HepG2 (cell line): ENCODE results near the gene NDUFS4. TPM values are rescaled to one million over a fixed set of nuclear protein-coding genes. Genes with fewer than 3 reads are reported as not detected.

ENCODE experiments used
- ATAC-seq: fragments of 200-7000 bp; cut with Tn5 transposase; 3 replicates; pipeline ENCODE4 v1.9.1; 2020; ENCODE audit warnings: mild to moderate bottlenecking, moderate library complexity
- BruUV-seq: library from RNA; stranded (reverse); fragments of 400-500 nt; replicated peaks from 2 replicates; lab custom pipeline; 2021; lab: Mats Ljungman, UMichigan
- CTCF ChIA-PET: fragments of 300-600 bp; formaldehyde crosslinking; extraction: SDS; loops from one replicate; lab custom pipeline; 2021; ENCODE audit warnings: low total read pairs, inconsistent platforms, low intra/inter-chr PET ratio; lab: Yijun Ruan, JAX
- POLR2A ChIA-PET: fragments of 350-600 bp; sonication (Branson Sonifier 250); formaldehyde crosslinking; loops from one replicate; lab custom pipeline; 2020; ENCODE audit warnings: antibody characterized with exemption, inconsistent platforms; lab: Yijun Ruan, JAX
- DNase-seq: peaks from one replicate; pipeline ENCODE4 v3.0.0-alpha.2; 2015; ENCODE audit warnings: low spot score
- FAIRE-seq: peaks from 3 replicates; lab custom pipeline; 2011; peaks lifted over from hg19 to GRCh38; lab: Jason Lieb, UNC
- H2AFZ ChIP-seq: one replicate; pipeline ENCODE4 v1.6.1; 2011; ENCODE audit warnings: low read length, inconsistent platforms
- H3K27ac ChIP-seq: fragments of 300-600 bp; 3 replicates; pipeline ENCODE4 v1.8.0; 2011; ENCODE audit warnings: mixed run types, mild to moderate bottlenecking, mixed read lengths, low read length, inconsistent platforms; ENCODE audit not compliant: insufficient read depth; ENCODE audit errors: extremely low read length
- H3K27me3 ChIP-seq, 2 experiments: fragments of 200-600 bp in 1 of 2; 2 replicates in 1 of 2; 3 replicates in 1 of 2; pipeline versions ENCODE4 v1.6.0 to v1.8.0; 2011; ENCODE audit warnings: low read length in 2 of 2, mild to moderate bottlenecking in 2 of 2, moderate library complexity in 2 of 2, inconsistent platforms in 1 of 2; ENCODE audit not compliant: insufficient read depth in 2 of 2, control insufficient read depth in 1 of 2
- H3K36me3 ChIP-seq, 2 experiments: fragments of 200-600 bp in 1 of 2; replicated peaks in 1 of 2; 2 replicates in 1 of 2; 3 replicates in 1 of 2; pipeline versions ENCODE4 v1.5.1 to v1.8.0; 2011; ENCODE audit warnings: low read length in 2 of 2, inconsistent platforms in 1 of 2; ENCODE audit not compliant: insufficient read depth in 2 of 2, control insufficient read depth in 1 of 2
- H3K4me1 ChIP-seq: 2 replicates; pipeline ENCODE4 v1.5.1; 2012; ENCODE audit warnings: low read length, inconsistent platforms; ENCODE audit not compliant: insufficient read depth
- H3K4me2 ChIP-seq: 2 replicates; pipeline ENCODE4 v1.6.0; 2011; ENCODE audit warnings: low read depth, low read length, inconsistent platforms
- H3K4me3 ChIP-seq, 3 experiments: fragments of 200-600 bp in 1 of 3; sonication (generic), shearing (Covaris generic) in 1 of 3; replicated peaks in 1 of 3; 2 replicates each; pipeline ENCODE4 v1.5.1; 2011 to 2016; ENCODE audit warnings: low read length in 3 of 3, inconsistent platforms in 2 of 3, low read depth in 2 of 3, mild to moderate bottlenecking in 2 of 3, control low read depth in 1 of 3, mixed read lengths in 1 of 3; ENCODE audit not compliant: insufficient read depth in 1 of 3
- H3K79me2 ChIP-seq: one replicate; pipeline ENCODE4 v1.6.1; 2011; ENCODE audit warnings: low read length, inconsistent platforms; ENCODE audit not compliant: insufficient read depth
- H3K9ac ChIP-seq: 2 replicates; pipeline ENCODE4 v1.6.0; 2011; ENCODE audit warnings: mild to moderate bottlenecking, low read depth, low read length, inconsistent platforms; ENCODE audit not compliant: insufficient read depth
- H3K9me3 ChIP-seq: 2 replicates; pipeline ENCODE4 v1.5.1; 2012; ENCODE audit warnings: mild to moderate bottlenecking, low read length
- H4K20me1 ChIP-seq: 2 replicates; pipeline ENCODE4 v1.6.0; 2011; ENCODE audit warnings: inconsistent platforms, mild to moderate bottlenecking, low read length, moderate library complexity; ENCODE audit not compliant: insufficient read depth
- DNMT3B ChIP-seq: conservative IDR thresholded peaks from 2 replicates; pipeline ENCODE4 v1.6.1; 2016; ENCODE audit warnings: missing biosample characterization, control low read depth
- HIVEP1 ChIP-seq: sonication (generic); formaldehyde crosslinking; IDR thresholded peaks from 2 replicates; pipeline ENCODE4 v1.4.0; 2020; ENCODE audit warnings: mild to moderate bottlenecking, missing genetic modification reagents
- KLF16 ChIP-seq, 2 experiments: sonication (generic) in 1 of 2; formaldehyde crosslinking in 1 of 2; IDR thresholded peaks; 2 replicates each; pipeline versions ENCODE4 v1.6.1 to v1.8.0; 2016 to 2023; ENCODE audit warnings: missing genetic modification reagents in 2 of 2, missing compliant biosample characterization in 1 of 2
- KMT2B ChIP-seq: IDR thresholded peaks from 2 replicates; pipeline ENCODE4 v1.6.1; 2016; ENCODE audit warnings: missing genetic modification reagents, missing compliant biosample characterization
- MTF2 ChIP-seq: sonication (generic); formaldehyde crosslinking; IDR thresholded peaks from 2 replicates; pipeline ENCODE4 v1.5.0; 2020; ENCODE audit warnings: missing genetic modification reagents, borderline replicate concordance
- NCOR1 ChIP-seq: fragments of 200-600 bp; sonication (generic); IDR thresholded peaks from 2 replicates; pipeline ENCODE4 v1.7.0; 2017; ENCODE audit warnings: antibody characterized with exemption, low read length, borderline replicate concordance
- NPAS2 ChIP-seq: sonication (generic); formaldehyde crosslinking; IDR thresholded peaks from 2 replicates; pipeline ENCODE4 v1.8.0; 2022; ENCODE audit warnings: mild to moderate bottlenecking, missing genetic modification reagents, borderline replicate concordance
- SRSF1 ChIP-seq: fragments of 200-400 bp; formaldehyde crosslinking; optimal IDR thresholded peaks from 2 replicates; pipeline ENCODE3; 2017; ENCODE audit warnings: mild to moderate bottlenecking, low read depth, low read length, moderate library complexity
- TBL1XR1 ChIP-seq: fragments of 150-350 bp; IDR thresholded peaks from 2 replicates; pipeline ENCODE4 v1.6.1; 2014; ENCODE audit warnings: borderline replicate concordance, low read length; ENCODE audit not compliant: partially characterized antibody
- ZC3H13 ChIP-seq: sonication (generic); formaldehyde crosslinking; IDR thresholded peaks from 2 replicates; pipeline ENCODE4 v1.8.1; 2023; ENCODE audit warnings: mild to moderate bottlenecking, missing genetic modification reagents, moderate library complexity
- ZNF260 ChIP-seq: sonication (generic); formaldehyde crosslinking; IDR thresholded peaks from 2 replicates; pipeline ENCODE4 v1.4.0; 2020; ENCODE audit warnings: missing genetic modification reagents, low read depth, mild to moderate bottlenecking, borderline replicate concordance
- ZNF451 ChIP-seq: sonication (generic); formaldehyde crosslinking; IDR thresholded peaks from 2 replicates; pipeline ENCODE4 v1.5.0; 2020; ENCODE audit warnings: mild to moderate bottlenecking, missing genetic modification reagents
- ZNF460 ChIP-seq: sonication (generic); formaldehyde crosslinking; IDR thresholded peaks from 2 replicates; pipeline ENCODE4 v1.5.1; 2020; ENCODE audit warnings: missing genetic modification reagents, mild to moderate bottlenecking, borderline replicate concordance
- ZNF788 ChIP-seq: sonication (generic); formaldehyde crosslinking; IDR thresholded peaks from 2 replicates; pipeline ENCODE4 v1.5.0; 2020; ENCODE audit warnings: mild to moderate bottlenecking, missing genetic modification reagents, borderline replicate concordance
- WGBS: methylation state at CpG from one replicate; pipeline ENCODE4 v1.1.6; 2017; ENCODE audit warnings: low lambda C conversion rate; 5-methylcytosine and 5-hydroxymethylcytosine counted together
- in situ Hi-C: cut with HindIII; loops from 2 replicates; pipeline ENCODE4 v1.10.0; 2017; ENCODE audit warnings: low pct_unique_long_range_greater_than_20kb; ENCODE audit not compliant: extremely low pct_ligation_motif_present
- intact Hi-C: fragments of 100-400 bp; cut with micrococcal nuclease; formaldehyde crosslinking; loops from one replicate; pipeline ENCODE4 v1.10.0; 2022; ENCODE audit not compliant: unreplicated experiment
- polyA plus RNA-seq, 8 experiments: library from polyadenylated mRNA; depleted of rRNA in 3 of 8; stranded (reverse) in 7 of 8; unstranded in 1 of 8; fragments of >200 nt; fragmentation: Illumina TruSeq in 4 of 8; extraction: Trizol in 4 of 8; gene quantifications; 2 replicates each; pipeline versions ENCODE4 v1.2.1 to v1.2.3, GENCODE V29; 2011 to 2016; ENCODE audit warnings: low read depth in 4 of 8, missing spikeins in 1 of 8, mixed read lengths in 1 of 8; ENCODE audit not compliant: insufficient read depth in 1 of 8
- total RNA-seq, 5 experiments: library from RNA; depleted of rRNA; stranded (reverse); fragments of >200 nt; fragmentation: Illumina TruSeq; extraction: Trizol; gene quantifications; 2 replicates each; pipeline ENCODE4 v1.2.3, GENCODE V29; 2016; ENCODE audit warnings: low read depth in 1 of 5
- TF ChIP-seq, protein P1 (sequence below): sonication (generic); formaldehyde crosslinking; IDR thresholded peaks from 2 replicates; pipeline ENCODE4 v1.5.1; 2020; ENCODE audit warnings: missing genetic modification reagents, mild to moderate bottlenecking, borderline replicate concordance
- TF ChIP-seq, protein P2 (sequence below): sonication (generic); formaldehyde crosslinking; IDR thresholded peaks from 2 replicates; pipeline ENCODE4 v1.5.0; 2020; ENCODE audit warnings: mild to moderate bottlenecking, missing genetic modification reagents, borderline replicate concordance
- TF ChIP-seq, protein P3 (sequence below): sonication (generic); formaldehyde crosslinking; IDR thresholded peaks from 2 replicates; pipeline ENCODE4 v1.5.1; 2020; ENCODE audit warnings: mild to moderate bottlenecking, moderate library complexity, missing genetic modification reagents
- TF ChIP-seq, protein P4 (sequence below): sonication (generic); formaldehyde crosslinking; IDR thresholded peaks from 2 replicates; pipeline ENCODE4 v1.8.1; 2023; ENCODE audit warnings: mild to moderate bottlenecking, inconsistent platforms, moderate library complexity, missing genetic modification reagents, borderline replicate concordance

Gene NDUFS4
- total and polyA plus RNA-seq, 2 of the 13 experiments (the other 11 are each of a cell fraction or from before 2014, with no cell fraction given): 121 to 126 TPM

DNA sequence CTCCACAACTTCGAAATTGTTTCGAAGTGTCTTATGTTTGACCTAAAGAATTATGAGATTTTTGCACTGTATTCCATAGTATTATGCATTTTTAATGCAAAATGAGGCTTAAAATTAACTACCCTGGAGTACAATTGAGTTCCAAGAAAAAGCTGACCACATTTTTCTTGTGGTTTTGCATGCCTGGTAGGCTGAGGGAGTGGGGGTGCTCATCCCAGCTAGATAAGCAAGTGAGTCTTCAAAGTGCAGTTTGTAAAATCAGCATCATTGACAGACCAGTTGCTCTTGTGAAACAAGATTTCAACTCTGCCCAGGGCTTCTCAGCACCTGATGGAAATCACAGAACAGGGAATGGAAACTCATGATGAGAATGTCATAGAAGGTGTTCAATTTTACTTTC, 17.0 kb upstream of the NDUFS4 start:
- no peak overlapping the region for H2AFZ ChIP-seq
- 0% methylated on average over 2 of the region's 2 CpGs for WGBS
- no peak for TF ChIP-seq ZC3H13 (CRISPR knock-in tag)
- no peak for TF ChIP-seq TBL1XR1
- TF ChIP-seq ZNF788: no peak
- no peak for TF ChIP-seq SRSF1
- TF ChIP-seq DNMT3B (CRISPR knock-in tag): no peak
- no peak for TF ChIP-seq HIVEP1
- TF ChIP-seq ZNF260 (CRISPR knock-in tag): no peak
- TF ChIP-seq KLF16 (CRISPR knock-in tag; IDR thresholded peaks at IDR 0.05): no peak
- TF ChIP-seq, protein P1, sequence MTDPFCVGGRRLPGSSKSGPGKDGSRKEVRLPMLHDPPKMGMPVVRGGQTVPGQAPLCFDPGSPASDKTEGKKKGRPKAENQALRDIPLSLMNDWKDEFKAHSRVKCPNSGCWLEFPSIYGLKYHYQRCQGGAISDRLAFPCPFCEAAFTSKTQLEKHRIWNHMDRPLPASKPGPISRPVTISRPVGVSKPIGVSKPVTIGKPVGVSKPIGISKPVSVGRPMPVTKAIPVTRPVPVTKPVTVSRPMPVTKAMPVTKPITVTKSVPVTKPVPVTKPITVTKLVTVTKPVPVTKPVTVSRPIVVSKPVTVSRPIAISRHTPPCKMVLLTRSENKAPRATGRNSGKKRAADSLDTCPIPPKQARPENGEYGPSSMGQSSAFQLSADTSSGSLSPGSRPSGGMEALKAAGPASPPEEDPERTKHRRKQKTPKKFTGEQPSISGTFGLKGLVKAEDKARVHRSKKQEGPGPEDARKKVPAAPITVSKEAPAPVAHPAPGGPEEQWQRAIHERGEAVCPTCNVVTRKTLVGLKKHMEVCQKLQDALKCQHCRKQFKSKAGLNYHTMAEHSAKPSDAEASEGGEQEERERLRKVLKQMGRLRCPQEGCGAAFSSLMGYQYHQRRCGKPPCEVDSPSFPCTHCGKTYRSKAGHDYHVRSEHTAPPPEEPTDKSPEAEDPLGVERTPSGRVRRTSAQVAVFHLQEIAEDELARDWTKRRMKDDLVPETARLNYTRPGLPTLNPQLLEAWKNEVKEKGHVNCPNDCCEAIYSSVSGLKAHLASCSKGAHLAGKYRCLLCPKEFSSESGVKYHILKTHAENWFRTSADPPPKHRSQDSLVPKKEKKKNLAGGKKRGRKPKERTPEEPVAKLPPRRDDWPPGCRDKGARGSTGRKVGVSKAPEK: no peak
- no peak for TF ChIP-seq NCOR1
- TF ChIP-seq, protein P2, sequence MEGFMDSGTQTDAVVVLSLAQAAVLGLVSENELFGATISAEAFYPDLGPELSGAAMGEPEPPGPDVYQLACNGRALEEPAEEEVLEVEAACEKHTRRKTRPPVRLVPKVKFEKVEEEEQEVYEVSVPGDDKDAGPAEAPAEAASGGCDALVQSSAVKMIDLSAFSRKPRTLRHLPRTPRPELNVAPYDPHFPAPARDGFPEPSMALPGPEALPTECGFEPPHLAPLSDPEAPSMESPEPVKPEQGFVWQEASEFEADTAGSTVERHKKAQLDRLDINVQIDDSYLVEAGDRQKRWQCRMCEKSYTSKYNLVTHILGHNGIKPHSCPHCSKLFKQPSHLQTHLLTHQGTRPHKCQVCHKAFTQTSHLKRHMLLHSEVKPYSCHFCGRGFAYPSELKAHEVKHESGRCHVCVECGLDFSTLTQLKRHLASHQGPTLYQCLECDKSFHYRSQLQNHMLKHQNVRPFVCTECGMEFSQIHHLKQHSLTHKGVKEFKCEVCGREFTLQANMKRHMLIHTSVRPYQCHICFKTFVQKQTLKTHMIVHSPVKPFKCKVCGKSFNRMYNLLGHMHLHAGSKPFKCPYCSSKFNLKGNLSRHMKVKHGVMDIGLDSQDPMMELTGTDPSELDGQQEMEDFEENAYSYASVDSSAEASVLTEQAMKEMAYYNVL (CRISPR knock-in tag): no peak
- TF ChIP-seq, protein P3, sequence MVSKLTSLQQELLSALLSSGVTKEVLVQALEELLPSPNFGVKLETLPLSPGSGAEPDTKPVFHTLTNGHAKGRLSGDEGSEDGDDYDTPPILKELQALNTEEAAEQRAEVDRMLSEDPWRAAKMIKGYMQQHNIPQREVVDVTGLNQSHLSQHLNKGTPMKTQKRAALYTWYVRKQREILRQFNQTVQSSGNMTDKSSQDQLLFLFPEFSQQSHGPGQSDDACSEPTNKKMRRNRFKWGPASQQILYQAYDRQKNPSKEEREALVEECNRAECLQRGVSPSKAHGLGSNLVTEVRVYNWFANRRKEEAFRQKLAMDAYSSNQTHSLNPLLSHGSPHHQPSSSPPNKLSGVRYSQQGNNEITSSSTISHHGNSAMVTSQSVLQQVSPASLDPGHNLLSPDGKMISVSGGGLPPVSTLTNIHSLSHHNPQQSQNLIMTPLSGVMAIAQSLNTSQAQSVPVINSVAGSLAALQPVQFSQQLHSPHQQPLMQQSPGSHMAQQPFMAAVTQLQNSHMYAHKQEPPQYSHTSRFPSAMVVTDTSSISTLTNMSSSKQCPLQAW: no peak
- TF ChIP-seq MTF2 (CRISPR knock-in tag): no peak
- no peak for TF ChIP-seq KMT2B (CRISPR knock-in tag)
- TF ChIP-seq, protein P4, sequence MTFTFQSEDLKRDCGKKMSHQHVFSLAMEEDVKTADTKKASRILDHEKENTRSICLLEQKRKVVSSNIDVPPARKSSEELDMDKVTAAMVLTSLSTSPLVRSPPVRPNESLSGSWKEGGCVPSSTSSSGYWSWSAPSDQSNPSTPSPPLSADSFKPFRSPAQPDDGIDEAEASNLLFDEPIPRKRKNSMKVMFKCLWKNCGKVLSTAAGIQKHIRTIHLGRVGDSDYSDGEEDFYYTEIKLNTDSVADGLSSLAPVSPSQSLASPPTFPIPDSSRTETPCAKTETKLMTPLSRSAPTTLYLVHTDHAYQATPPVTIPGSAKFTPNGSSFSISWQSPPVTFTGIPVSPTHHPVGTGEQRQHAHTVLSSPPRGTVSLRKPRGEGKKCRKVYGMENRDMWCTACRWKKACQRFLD (CRISPR knock-in tag): no peak
- no peak for TF ChIP-seq NPAS2 (CRISPR knock-in tag)
- TF ChIP-seq ZNF451 (CRISPR knock-in tag): no peak
- TF ChIP-seq ZNF460: no peak
- H3K9me3 ChIP-seq: no peaks in the 10 kb centered on the region
- H4K20me1 ChIP-seq: no peaks in the 10 kb centered on the region
- H3K27ac ChIP-seq: no peak overlapping the region
- ATAC-seq: no peak
- no peaks in the 10 kb centered on the region for H3K27me3 ChIP-seq
- H3K79me2 ChIP-seq: no peaks in the 10 kb centered on the region
- H3K4me1 ChIP-seq: peaks cover 5% of the 10 kb centered on the region; the same call in 1 of the 2 replicates
- H3K4me2 ChIP-seq: no peak overlapping the region
- ChIA-PET POLR2A (no interaction called here), CTCF (no interaction called here)
- intact Hi-C loops: no loop called here
- FAIRE-seq: no peak
- no TSS peak for BruUV-seq
- H3K9ac ChIP-seq: no peak overlapping the region
- no peak overlapping the region for H3K4me3 ChIP-seq
- DNase-seq: no peak
- H3K36me3 ChIP-seq: no peaks in the 10 kb centered on the region
- in situ Hi-C loops: no loop called here
